ENCODE data around the gene FAF1.

The FAF1 gene

DNA sequence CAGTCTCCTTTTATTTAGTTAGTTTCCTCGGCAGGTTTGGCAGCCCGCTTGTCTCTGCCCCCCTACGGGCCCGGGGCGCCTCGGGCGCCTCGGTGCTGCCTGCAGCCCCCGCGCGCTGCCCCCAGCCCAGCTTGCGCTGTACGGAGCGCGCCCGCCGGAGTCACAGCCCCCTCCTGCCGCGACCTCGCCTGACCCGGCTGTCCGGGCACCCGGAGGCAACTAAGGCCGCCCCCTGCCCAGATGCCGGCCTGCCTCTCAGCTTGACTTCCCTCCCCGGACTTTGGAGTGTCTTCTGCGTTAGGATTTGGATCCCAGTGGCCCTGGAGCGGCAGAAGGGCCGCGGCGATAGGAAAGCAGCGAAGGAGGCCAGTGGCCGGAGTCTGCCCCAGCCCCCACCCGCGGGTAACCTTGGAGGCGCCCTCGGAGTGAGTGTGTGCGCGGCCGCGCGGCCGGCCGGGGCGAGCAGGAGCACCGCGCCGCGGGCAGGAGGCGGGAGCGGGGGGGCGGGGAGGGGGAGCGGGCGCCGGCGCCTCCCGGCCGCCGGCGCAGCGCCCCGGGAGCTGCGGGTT, 17.6 kb upstream of the FAF1 start:
- peak; percentile 4 for DNase-seq

DNA sequence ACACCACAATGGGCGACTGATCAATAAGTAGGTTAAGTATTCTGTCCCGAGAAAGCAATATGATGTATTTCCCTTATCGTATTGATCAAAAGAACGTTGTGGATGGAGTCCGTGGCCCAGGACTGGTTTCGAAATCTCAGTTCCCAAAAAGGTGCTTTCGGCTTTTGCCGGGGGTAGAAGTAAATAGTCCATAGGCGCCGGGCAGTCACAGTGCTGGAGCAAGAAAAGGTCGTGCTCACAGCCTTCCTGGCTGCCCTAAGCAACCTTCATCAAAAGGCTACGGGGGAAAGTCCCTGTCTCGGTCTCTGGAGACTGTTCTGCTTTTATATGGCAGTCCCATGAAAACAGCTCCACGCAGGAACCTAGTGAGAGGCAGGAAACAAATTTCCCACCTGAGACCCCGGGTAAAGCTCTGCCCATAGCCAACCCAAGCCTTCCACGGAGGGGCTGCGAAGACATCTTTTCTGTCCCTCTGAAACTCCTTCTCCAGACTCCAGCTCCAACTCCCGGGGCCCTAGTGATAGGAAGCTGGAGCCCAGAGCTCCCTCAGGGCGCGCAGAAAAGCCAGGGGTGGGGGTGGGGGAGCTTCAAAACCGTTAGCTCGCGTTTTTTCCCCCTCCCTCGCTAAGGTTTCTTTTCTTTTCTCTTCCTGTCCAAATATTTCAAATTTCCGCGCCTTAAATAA, 17.0 kb upstream of the FAF1 start:
- DNase-seq = no peak

- no peak for DNase-seq
These were observed 16.2 kb upstream of the FAF1 start for GRCh38 chr1:50976111-50976889.

GRCh38 chr1:50975436-50975835, 15.4 kb upstream of the FAF1 start:
- DNase-seq = no peak

DNA sequence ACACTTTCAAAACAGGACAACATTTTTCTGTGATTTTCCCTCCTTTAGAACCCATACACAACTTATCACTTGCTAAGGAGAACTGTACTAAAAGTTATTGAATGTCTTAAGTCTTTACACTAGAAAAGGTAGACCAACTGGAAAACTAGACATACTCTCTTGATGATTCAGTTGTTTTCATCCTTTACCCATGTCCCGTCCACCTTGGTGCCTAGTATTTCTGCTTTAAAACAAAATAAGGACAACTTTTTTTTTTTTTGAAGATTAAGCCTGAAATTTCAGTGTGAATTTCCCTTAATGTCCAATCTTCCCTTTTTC, 14.5 kb upstream of the FAF1 start:
- no peak for DNase-seq

- no peak for DNase-seq
These were observed 14.0 kb upstream of the FAF1 start for GRCh38 chr1:50973875-50974617.

- no peak for DNase-seq
These were observed 13.2 kb upstream of the FAF1 start for GRCh38 chr1:50973255-50973654.

DNA sequence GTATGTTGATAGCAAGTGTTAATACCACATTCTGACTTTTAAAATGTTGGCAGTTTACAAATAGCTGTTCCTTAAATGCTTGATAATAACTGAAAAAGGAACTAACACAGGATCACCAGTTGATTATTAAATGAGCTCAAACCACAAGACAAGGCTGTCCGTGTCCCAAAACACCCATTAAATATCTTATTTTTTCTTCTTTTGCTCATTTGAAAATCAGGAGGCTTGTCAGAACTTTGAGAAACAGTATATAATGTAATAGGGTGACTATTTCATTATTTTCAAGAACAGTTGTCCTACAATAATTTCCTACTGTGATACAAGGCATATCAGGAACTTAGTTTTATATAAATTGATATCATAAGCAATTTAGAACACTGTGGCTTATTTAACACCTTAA, 12.7 kb upstream of the FAF1 start:
- no peak for DNase-seq

DNA sequence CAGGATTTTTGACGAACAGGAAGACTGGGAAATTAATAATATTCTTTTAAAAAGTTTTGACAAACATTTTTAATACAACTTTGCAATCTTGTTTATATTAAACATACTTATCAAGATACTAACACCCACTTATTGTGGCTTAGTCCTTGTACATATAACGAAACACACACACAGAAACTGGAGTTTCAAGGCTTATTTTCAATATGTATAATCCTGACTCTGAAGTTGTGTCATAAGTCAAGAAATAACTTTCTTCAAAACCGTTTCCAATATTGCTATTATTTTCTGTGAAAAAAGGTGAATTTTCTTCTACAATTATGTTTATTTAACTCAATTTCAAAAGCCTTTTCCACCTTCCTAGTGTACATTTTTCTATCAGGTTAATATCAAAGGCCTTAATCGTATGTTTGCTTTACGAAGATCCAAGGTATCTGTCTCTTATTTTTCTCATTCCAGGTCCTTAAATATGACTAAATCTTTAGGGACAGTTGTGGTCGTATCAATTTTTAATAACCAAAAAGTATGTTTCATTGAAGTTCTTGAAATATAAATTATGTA, 11.8 kb upstream of the FAF1 start:
- no peak for DNase-seq

- no peak for DNase-seq
These were observed 11.0 kb upstream of the FAF1 start for GRCh38 chr1:50970931-50971582.

GRCh38 chr1:50970509-50970887, 10.4 kb upstream of the FAF1 start:
- no peak for DNase-seq

- peak; percentile 41 for DNase-seq
These were observed 9.8 kb upstream of the FAF1 start, which contains the start of gene CDKN2C for GRCh38 chr1:50969611-50970508. Gene CDKN2C (plus strand): TSS chr1:50970245. CDS start chr1:50970369, 124 bp downstream.

GRCh38 chr1:50968821-50969610, 8.9 kb upstream of the FAF1 start:
- peak; percentile 48 for DNase-seq

DNA sequence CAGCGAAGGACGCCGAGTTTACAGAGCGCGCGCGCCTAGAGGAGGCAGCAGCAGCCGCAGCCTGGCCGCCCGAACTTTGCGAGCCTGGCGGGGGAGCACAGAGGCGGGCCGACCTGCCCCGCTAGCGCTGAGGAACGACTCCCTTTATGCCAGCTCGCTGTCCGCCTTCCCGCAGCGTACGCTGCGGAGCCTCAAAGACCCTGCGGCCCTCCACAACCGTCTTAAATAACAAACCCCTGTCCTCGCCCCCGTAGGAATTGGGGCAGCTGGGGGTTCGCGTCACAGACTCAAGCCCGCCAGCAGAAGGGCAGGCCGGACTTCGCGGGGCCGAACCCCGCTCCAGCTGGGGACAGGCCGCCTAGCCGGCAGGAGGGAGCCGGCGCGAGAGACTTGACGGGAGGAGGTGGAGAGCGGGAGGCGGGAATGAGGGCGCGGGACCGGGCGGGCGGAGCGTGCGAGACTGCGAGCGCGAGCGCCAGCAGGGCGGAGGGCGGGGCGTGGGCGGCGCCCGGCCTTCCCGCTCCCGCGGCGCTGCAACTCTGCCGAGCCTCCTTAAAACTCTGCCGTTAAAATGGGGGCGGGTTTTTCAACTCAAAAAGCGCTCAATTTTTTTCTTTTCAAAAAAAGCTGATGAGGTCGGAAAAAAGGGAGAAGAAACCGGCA, 8.2 kb upstream of the FAF1 start:
- DNase-seq = peak; percentile 77

DNA sequence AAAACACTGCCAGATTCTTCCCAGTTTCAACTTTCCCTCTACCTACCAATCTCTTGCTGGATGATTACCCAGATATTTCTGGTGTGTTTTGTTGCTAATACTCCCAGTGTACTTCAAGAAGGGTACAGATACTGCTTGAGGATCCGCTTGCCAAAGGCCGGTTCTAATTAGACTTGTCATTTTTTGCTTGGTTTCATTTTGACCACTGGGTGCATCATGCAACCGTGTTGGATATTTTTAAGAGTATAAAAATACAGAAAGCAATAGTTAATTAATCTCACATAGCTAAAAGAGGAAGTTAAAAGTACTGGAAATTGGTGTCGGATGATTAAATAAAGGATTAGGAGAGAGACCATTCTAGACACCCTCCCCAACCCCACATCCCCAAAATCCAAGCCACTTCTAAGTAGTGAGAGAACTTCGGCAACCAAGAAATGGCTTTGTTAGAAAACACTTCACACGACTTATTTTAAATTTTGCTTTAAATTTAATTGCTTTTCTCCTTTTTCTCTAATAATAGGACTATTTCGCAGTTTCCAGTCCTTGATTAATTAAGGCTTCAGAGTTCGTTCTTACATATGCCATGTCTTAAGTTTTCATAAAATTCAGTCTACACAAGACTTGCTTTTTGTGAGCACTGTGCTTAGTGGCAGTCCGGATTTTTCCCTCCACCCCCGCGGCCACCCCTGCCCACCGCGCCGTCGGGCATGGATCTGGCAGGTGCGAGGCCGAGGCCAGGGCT, 7.5 kb upstream of the FAF1 start:
- DNase-seq = no peak

DNA sequence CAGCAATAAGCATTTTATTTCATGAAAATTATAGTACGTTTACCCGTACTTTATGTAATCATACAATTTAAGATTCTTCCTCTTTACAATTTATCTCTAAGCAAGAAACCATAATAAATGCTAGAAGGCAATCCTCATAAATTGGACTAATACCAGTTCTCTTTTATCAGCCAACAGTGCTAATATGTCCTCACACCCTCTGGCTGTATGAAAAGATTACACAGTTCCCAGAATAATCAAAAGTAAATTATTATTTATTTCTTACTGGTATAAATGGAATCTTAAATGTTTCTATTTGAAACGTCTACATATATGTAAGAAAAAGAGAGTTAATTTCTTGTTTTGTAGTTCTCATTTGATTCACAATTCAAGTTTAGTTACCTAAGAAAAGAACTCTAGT, 6.9 kb upstream of the FAF1 start:
- DNase-seq = no peak

DNA sequence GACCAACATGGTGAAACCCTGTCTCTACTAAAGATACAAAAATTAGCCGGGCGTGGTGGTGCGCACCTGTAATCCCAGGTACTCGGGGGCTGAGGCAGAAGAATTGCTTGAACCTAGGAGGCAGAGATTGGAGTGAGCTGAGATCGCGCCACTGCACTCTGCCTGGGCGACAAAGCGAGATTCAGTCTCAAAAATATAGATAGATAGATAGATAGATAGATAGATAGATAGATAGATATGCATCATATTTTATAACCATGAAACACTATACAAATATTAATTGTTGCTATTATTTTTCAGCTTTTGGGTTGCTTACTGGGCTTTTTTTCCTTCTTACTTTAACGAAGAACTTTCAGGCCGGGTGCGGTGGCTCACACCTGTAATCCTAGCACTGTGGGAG, 4.8 kb upstream of the FAF1 start:
- DNase-seq = no peak

DNA sequence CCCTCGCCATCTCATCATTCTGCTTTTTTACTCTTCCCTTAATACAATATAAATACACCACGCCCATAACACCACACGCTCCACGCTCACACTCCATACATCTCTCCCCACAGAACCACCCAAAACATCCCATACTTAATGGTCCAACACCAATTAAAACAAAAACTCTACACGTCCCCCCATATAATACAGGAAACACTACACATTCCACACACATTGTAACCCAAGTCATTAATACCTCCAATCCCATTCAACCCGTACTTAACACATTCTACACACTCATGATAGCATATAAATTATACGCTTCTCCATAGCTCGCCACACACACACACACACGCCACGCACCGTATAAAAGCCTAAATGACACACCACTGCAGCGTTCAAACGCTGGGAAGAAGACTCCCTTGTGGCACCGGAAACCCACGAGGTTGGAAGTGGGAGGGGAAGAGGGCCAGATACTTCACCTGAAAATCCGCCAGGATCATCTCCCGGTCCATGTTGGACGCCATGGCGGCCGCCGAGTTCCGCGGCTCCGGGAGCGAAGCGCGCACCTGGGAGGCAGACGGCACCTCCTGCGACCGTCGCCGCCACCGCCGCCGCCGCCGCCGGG, 659 bp downstream of the FAF1 start:
- no peak for DNase-seq

DNA sequence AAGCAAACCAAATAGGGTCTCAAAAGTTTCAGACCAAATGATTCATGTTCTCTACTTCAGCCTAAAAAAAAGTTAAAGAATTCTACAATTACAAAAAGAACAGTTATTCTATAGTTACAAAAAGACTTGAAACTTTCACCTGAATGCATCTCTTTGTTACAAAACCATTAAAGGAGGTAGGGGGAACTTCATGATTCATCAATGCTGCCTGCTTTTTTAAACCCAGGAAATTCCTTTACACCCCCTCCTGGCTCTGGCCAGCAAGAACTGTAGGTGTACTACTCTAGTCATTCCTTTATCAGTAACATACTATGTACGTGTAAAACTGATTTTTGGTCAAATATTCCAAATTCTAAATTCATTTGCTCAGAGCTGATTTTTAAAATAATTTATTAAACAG, 5.0 kb downstream of the FAF1 start:
- DNase-seq = no peak
